Right atrium auricular region (tissue), 2 donors: ENCODE data around the gene CSPG5. TPM values are rescaled to one million over a fixed set of nuclear protein-coding genes. Genes with fewer than 3 reads are reported as not detected.

Source experiments
- DNase-seq: peaks from one replicate; pipeline ENCODE4 v3.0.0-alpha.2; 2019; ENCODE audit warnings: low spot score
- H3K27ac ChIP-seq, 2 donors: fragments of 200-600 bp; sonication (generic); 1 replicate in 1 of 2; 2 replicates in 1 of 2; pipeline ENCODE4 v1.5.1; 2016 to 2019
- H3K27me3 ChIP-seq, 2 donors: fragments of 200-600 bp; sonication (generic); one replicate each; pipeline versions ENCODE4 v1.5.1 to v1.6.0; 2017 to 2019
- H3K36me3 ChIP-seq: fragments of 200-600 bp; sonication (generic); one replicate; pipeline ENCODE4 v1.5.1; 2016
- H3K4me1 ChIP-seq, 2 donors: fragments of 200-600 bp; sonication (generic); one replicate each; pipeline versions ENCODE4 v1.5.1 to v1.6.0; 2017 to 2019
- H3K4me3 ChIP-seq, 2 donors: fragments of 200-600 bp; sonication (generic); 1 replicate in 1 of 2; 2 replicates in 1 of 2; pipeline ENCODE4 v1.5.1; 2017 to 2019; ENCODE audit warnings: mild to moderate bottlenecking in 1 of 2, moderate library complexity in 1 of 2
- H3K9me3 ChIP-seq, 2 donors: fragments of 200-600 bp; sonication (generic); one replicate each; pipeline ENCODE4 v1.5.1; 2019
- total RNA-seq, 2 donors: library from RNA; depleted of rRNA; stranded (reverse); fragments of >200 nt; gene quantifications; one replicate each; pipeline ENCODE4 v1.1.0, GENCODE V29; 2016
- TF ChIP-seq, protein P1 (sequence below), 2 donors: fragments of 200-600 bp; sonication (generic); IDR thresholded peaks; one replicate each; pipeline ENCODE4 v1.5.1; 2019; ENCODE audit warnings: antibody characterized with exemption in 2 of 2

CSPG5 gene
- total RNA-seq, 2 donors from 2014 or later = 2.6 TPM; not detected in 1

GRCh38 chr3:47522082-47522987 lies 56.3 kb downstream of the CSPG5 start:
- H3K27me3 ChIP-seq = no peaks in the 10 kb centered on the region
- H3K36me3 ChIP-seq = no peaks in the 10 kb centered on the region
- no peaks in the 10 kb centered on the region for H3K9me3 ChIP-seq
- H3K4me3 ChIP-seq = no peak overlapping the region
- TF ChIP-seq, protein P1, sequence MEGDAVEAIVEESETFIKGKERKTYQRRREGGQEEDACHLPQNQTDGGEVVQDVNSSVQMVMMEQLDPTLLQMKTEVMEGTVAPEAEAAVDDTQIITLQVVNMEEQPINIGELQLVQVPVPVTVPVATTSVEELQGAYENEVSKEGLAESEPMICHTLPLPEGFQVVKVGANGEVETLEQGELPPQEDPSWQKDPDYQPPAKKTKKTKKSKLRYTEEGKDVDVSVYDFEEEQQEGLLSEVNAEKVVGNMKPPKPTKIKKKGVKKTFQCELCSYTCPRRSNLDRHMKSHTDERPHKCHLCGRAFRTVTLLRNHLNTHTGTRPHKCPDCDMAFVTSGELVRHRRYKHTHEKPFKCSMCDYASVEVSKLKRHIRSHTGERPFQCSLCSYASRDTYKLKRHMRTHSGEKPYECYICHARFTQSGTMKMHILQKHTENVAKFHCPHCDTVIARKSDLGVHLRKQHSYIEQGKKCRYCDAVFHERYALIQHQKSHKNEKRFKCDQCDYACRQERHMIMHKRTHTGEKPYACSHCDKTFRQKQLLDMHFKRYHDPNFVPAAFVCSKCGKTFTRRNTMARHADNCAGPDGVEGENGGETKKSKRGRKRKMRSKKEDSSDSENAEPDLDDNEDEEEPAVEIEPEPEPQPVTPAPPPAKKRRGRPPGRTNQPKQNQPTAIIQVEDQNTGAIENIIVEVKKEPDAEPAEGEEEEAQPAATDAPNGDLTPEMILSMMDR (IDR thresholded peaks at IDR 0.05) = peak; percentile 73 to 90
- no peak overlapping the region for H3K27ac ChIP-seq
- DNase-seq = peak; percentile 80
- no peaks in the 10 kb centered on the region for H3K4me1 ChIP-seq

DNA sequence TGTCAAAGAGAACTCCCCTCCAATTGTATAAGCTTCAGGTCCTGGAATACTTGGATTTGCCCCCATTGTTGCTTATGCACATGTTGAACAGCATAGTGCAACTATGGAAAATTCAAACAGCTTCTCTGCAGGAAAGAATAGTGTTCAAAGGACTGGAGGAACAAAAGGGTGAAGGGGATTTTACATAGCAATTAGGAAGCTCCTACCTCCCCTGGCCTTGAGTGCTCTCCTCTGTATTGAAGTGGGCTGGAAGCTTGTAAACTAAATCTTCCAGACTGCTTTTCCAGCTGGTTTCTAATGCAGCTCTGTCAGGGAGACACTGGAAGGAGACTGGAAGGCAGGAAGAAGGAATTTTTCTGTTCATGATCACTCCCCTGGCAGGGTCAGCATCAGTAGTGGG lies 57.9 kb downstream of the CSPG5 start:
- no peaks in the 10 kb centered on the region for H3K4me1 ChIP-seq
- H3K36me3 ChIP-seq = no peaks in the 10 kb centered on the region
- H3K9me3 ChIP-seq = no peaks in the 10 kb centered on the region
- no peak for DNase-seq
- H3K27me3 ChIP-seq = no peaks in the 10 kb centered on the region
- H3K27ac ChIP-seq = no peak overlapping the region
- H3K4me3 ChIP-seq = no peak overlapping the region
- TF ChIP-seq, protein P1 (IDR thresholded peaks at IDR 0.05) = no peak

DNA sequence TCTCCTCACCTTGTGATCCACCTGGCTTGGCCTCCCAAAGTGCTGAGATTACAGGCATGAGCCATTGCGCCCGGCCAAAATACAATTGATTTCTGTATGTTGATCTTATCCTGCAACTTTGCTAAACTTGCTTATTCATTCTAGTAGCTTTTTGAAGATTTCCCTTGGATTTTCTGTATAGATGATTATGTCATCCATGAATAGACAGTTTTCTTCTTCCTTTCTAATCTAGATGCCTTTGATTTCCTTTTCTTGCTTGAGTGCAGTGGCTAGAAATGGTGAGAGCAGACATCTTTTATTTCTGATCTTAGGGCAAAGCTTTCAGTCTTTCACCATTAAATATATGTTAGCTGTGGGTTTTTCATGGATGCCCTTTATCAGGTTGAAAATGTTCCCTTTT lies 60.7 kb downstream of the CSPG5 start:
- H3K9me3 ChIP-seq = no peaks in the 10 kb centered on the region
- no peak overlapping the region for H3K4me3 ChIP-seq
- no peaks in the 10 kb centered on the region for H3K36me3 ChIP-seq
- no peak overlapping the region for H3K27ac ChIP-seq
- H3K27me3 ChIP-seq = no peaks in the 10 kb centered on the region
- H3K4me1 ChIP-seq = no peaks in the 10 kb centered on the region
- TF ChIP-seq, protein P1 (IDR thresholded peaks at IDR 0.05) = no peak
- no peak for DNase-seq

DNA sequence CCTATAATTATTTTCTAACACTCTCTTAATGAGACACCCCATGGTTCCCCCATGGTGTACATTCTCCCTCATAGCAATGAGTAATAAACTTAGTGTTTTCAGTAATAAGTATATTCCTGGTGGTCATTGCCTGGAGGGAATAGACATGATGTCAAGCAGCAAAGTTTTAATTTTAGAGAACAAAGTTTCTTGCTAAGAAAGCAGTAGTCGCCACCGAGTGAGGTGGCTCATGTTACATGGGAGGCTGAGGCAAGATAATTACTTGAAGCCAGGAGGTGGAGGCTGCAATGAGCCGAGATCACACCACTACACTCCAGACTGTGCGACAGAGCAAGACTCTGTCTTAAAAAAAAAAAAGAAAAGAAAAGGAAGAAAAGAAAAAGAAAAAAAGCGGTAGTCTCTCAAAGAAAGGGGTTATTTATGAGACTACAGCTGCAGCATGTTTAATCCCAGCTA lies 62.8 kb downstream of the CSPG5 start:
- no peak for DNase-seq
- TF ChIP-seq, protein P1 (IDR thresholded peaks at IDR 0.05) = no peak
- no peak overlapping the region for H3K27ac ChIP-seq

DNA sequence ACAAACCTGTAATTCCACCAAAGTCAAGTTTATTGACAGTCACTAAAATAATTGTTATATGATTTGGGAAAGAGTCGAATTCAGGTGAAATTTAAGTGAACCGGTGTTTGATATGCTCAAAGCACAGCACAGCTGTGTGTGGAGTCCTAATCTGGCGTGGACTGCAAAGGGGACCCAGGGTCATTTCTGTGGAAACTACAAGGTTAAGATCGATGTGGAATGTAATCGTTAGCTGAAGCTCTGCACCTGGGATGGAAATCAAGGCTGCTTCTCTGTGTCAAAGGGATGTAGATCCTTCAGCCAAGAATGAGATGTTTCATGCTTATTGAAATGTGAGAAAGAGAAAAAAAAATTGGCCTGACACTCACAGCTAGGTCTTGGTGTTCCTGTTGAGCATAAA lies 63.6 kb downstream of the CSPG5 start:
- Histone ChIP-seq H3K27ac (no peak overlapping the region), H3K9me3 (no peaks in the 10 kb centered on the region), H3K36me3 (peaks cover 7% of the 10 kb centered on the region), H3K4me3 (no peak overlapping the region), H3K4me1 (peaks cover 0 to 7% of the 10 kb centered on the region in 2 donors), H3K27me3 (no peaks in the 10 kb centered on the region)
- TF ChIP-seq, protein P1 (IDR thresholded peaks at IDR 0.05) = no peak
- no peak for DNase-seq

More for the DNA sequence above, 62.8 kb downstream of the CSPG5 start:
- H3K4me3 ChIP-seq = no peak overlapping the region
- H3K36me3 ChIP-seq = peaks cover under 1% of the 10 kb centered on the region
- H3K27me3 ChIP-seq = no peaks in the 10 kb centered on the region
- H3K9me3 ChIP-seq = no peaks in the 10 kb centered on the region
- peaks cover 0 to 7% of the 10 kb centered on the region in 2 donors for H3K4me1 ChIP-seq
